ENCODE measurements around the gene LRRC17. TPM values are rescaled to one million over a fixed set of nuclear protein-coding genes. Genes with fewer than 3 reads are reported as not detected.

LRRC17 gene
- total RNA-seq, 1 experiment from 2014 or later = 0.47 TPM

DNA sequence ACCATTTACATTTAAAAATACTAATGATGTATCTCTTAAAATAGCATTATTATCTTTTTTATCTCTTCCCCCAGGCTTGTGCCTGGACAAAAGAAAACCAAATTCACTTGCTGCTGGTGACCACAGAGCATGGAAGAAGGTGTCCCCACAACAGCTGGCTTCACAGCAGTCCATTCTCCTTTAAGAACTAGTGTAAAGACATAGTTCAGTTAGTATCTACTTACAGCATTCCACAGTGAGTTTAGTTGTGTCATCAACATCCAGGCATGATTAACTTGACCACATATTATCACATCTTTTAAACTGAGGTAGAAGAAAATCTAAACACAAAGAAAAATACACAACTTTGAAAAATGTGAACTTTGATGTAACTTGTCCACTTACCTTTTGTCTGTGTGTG is 55.0 kb downstream of the LRRC17 start:
- H3K9ac ChIP-seq (ENCODE audit: low read length) = no peak overlapping the region
- ATAC-seq (no peak), DNase-seq (ENCODE audit: low read depth, low spot score) (no peak)
- no peaks in the 10 kb centered on the region for H3K79me2 ChIP-seq (ENCODE audit: insufficient read depth, low read length)
- BruUV-seq (replicated peaks) = no TSS peak
- no peak for TF ChIP-seq CTCF (IDR thresholded peaks at IDR 0.05 in 2 of 3, conservative IDR thresholded peaks at IDR 0.05 in 1 of 3; ENCODE audit: borderline replicate concordance in 1 of 3, insufficient read depth in 1 of 3, low read depth in 2 of 3, low read length in 2 of 3)
- TF ChIP-seq EGR1 (IDR thresholded peaks at IDR 0.05; ENCODE audit: low read depth) = no peak
- TF ChIP-seq YY1 (IDR thresholded peaks at IDR 0.05; ENCODE audit: extremely low read depth, insufficient replicate concordance, low read depth, low read length) = no peak
- TF ChIP-seq RAD21 (IDR thresholded peaks at IDR 0.05; ENCODE audit: low read depth) = no peak
- TF ChIP-seq CEBPB (IDR thresholded peaks at IDR 0.05; ENCODE audit: low read depth) = no peak
- H3K27me3 ChIP-seq (ENCODE audit: insufficient read depth, low read length) = no peaks in the 10 kb centered on the region
- H3K4me3 ChIP-seq (replicated peaks in 1 of 2; ENCODE audit: low read depth in 1 of 2, low read length in 2 of 2) = no peak overlapping the region
- no peaks in the 10 kb centered on the region for H4K20me1 ChIP-seq (ENCODE audit: insufficient read depth)
- H3K36me3 ChIP-seq (ENCODE audit: control insufficient read depth in 1 of 2, insufficient read depth in 2 of 2, low read length in 2 of 2) = no peaks in the 10 kb centered on the region
- no peaks in the 10 kb centered on the region for H3K9me2 ChIP-seq (ENCODE audit: insufficient read depth)
- no peak overlapping the region for H3K4me2 ChIP-seq (ENCODE audit: low read length)
- RAD21 ChIA-PET (ENCODE audit: low non-redundant PET in 1 of 2, low total read pairs in 2 of 2, uncharacterized antibody in 2 of 2, unreplicated experiment in 2 of 2) = no interaction called here
- no peaks in the 10 kb centered on the region for H3K9me3 ChIP-seq (ENCODE audit: control insufficient read depth in 1 of 2, insufficient read depth in 1 of 2, low read depth in 1 of 2, low read length in 2 of 2)
- peaks cover 0 to under 1% of the 10 kb centered on the region in 2 experiments; a peak in 1 of 4 replicates for H3K4me1 ChIP-seq (ENCODE audit: control insufficient read depth in 1 of 2, insufficient read depth in 2 of 2, low read length in 2 of 2)
- intact Hi-C loops (cut with micrococcal nuclease) = no loop called here
- POLR2A ChIA-PET = no interaction called here
- CTCF ChIA-PET = no interaction called here
- H2AFZ ChIP-seq (ENCODE audit: low read depth, low read length, poor library complexity, severe bottlenecking) = no peak overlapping the region
- no peak overlapping the region for H3K27ac ChIP-seq (ENCODE audit: low read depth, low read length)

DNA sequence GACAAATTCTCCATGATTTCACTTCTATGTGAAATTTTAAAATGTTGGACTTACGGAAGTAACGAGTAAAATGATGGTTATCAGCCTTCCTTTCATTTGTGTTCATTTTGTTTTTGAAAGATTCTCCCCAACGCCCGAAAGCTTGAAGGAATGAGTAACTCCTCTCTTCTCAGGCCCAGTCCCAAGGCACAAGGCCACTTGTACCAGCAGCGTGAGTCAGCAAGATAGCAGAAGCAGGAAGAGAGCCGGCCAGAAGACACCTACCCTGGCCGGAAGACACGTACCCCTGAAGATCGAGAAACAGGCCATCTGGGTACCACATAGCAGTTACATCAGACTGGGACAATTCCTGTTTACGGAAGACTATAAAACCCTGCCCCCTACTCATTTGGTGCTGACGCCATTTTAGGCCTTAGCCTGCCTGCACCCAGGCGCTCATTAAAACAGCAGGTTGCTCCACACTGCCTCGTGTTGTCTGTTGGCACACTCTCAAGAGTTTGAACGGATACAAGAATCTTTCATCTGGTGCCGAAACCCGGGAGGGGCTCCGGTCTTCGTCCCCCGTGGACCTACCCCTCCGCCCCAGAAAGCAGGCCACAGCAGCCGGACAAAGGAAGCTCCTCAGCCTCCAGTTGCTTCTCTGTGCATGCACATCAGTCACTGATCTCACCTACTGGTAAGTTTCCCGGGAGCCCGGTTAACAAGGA is 60.4 kb downstream of the LRRC17 start:
- Histone ChIP-seq H3K9ac (ENCODE audit: low read length) (no peak overlapping the region), H3K27me3 (ENCODE audit: insufficient read depth, low read length) (no peaks in the 10 kb centered on the region), H3K9me3 (ENCODE audit: control insufficient read depth in 1 of 2, insufficient read depth in 1 of 2, low read depth in 1 of 2, low read length in 2 of 2) (no peaks in the 10 kb centered on the region), H3K4me1 (ENCODE audit: control insufficient read depth in 1 of 2, insufficient read depth in 2 of 2, low read length in 2 of 2) (peaks cover 0 to 11% of the 10 kb centered on the region in 2 experiments; a peak in 2 of 4 replicates), H3K36me3 (ENCODE audit: control insufficient read depth in 1 of 2, insufficient read depth in 2 of 2, low read length in 2 of 2) (no peaks in the 10 kb centered on the region), H3K4me2 (ENCODE audit: low read length) (no peak overlapping the region), H3K4me3 (replicated peaks in 1 of 2; ENCODE audit: low read depth in 1 of 2, low read length in 2 of 2) (no peak overlapping the region), H3K79me2 (ENCODE audit: insufficient read depth, low read length) (no peaks in the 10 kb centered on the region), H3K27ac (ENCODE audit: low read depth, low read length) (no peak overlapping the region), H2AFZ (ENCODE audit: low read depth, low read length, poor library complexity, severe bottlenecking) (peak overlapping the region; percentile 65), H4K20me1 (ENCODE audit: insufficient read depth) (no peaks in the 10 kb centered on the region), H3K9me2 (ENCODE audit: insufficient read depth) (no peaks in the 10 kb centered on the region)
- POLR2A ChIA-PET = no interaction called here
- CTCF ChIA-PET = interaction anchor here (1.0 kb wide), 1 partner anchor 89 kb away, joined by 4 read pairs; no protein-coding TSS in a partner anchor
- RAD21 ChIA-PET (ENCODE audit: low non-redundant PET in 1 of 2, low total read pairs in 2 of 2, uncharacterized antibody in 2 of 2, unreplicated experiment in 2 of 2) = no interaction called here
- no peak for TF ChIP-seq ATF3 (IDR thresholded peaks at IDR 0.05)
- no peak for TF ChIP-seq YY1 (IDR thresholded peaks at IDR 0.05; ENCODE audit: extremely low read depth, insufficient replicate concordance, low read depth, low read length)
- no peak for TF ChIP-seq EZH2 (IDR thresholded peaks at IDR 0.05)
- no peak for TF ChIP-seq JUND (IDR thresholded peaks at IDR 0.05)
- peak; percentile 78; the same call in 1 of the 2 replicates for TF ChIP-seq ZFX (IDR thresholded peaks at IDR 0.05)
- TF ChIP-seq POLR2A (IDR thresholded peaks at IDR 0.05; ENCODE audit: borderline replicate concordance, extremely low read depth, insufficient read depth, insufficient read length) = peak; percentile 19
- no TSS peak for BruUV-seq (replicated peaks)
- intact Hi-C loops (cut with micrococcal nuclease) = no loop called here
- DNase-seq (ENCODE audit: low read depth, low spot score) = no peak
- no peak for ATAC-seq

Data from HCT116 (cell line).